HG03135 (cell line): ENCODE measurements around the gene C2orf68.
"Not testable (repeated sequence)": the region's sequence is repeated elsewhere in the genome, so short reads cannot be mapped to it uniquely, and the experiment has no call there.

ENCODE experiments used
- ATAC-seq: cut with Tn5 transposase; IDR thresholded peaks from one replicate; pipeline ENCODE4 v1.9.1; 2021; ENCODE audit warnings: mild to moderate bottlenecking, moderate library complexity; ENCODE audit not compliant: unreplicated experiment

Gene C2orf68

GRCh38 chr2:85583667-85584353 is 28.1 kb downstream of the C2orf68 start:
- peak; percentile 59 for ATAC-seq

DNA sequence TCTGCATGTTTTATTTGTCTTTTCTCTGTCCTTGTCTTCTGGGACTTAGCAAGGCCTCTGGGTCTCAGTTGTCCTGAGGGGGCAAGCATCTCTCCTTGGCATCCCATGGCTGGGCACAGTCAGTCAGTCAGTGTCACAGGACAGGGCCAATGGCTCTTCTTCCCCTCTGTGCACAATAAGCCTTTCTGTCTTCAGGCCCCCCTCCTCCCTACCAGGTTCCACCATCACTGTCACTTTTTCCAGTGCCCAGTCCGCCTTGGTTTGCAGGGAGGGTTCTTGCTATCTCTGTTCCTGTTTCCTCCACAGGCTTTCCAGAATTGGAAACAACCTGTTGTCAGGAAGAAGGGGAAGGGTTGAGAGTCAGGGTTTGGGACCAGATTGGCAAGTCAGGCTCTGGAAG is 29.4 kb downstream of the C2orf68 start:
- ATAC-seq, result no peak

DNA sequence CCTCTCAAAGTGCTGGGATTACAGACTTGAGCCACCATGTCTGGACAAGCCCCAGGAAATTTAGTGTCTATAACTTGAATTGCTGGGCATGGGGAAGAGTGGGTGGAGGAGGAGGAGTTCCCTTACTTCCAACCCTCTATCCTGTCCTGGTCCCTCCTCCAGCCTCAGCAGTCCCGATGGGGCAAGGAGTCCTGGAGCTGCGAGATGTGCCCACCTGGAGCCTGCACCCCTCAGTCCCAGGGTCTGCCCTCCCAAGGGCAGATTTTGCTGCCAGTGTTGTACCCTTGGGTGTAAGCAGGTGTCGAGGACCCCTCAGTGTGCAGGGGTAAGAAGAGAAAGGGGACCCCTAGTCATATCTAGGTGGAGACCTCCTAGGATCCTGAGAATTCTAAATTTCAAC is 31.7 kb downstream of the C2orf68 start:
- no peak for ATAC-seq

GRCh38 chr2:85579266-85579935 is 32.5 kb downstream of the C2orf68 start:
- no peak for ATAC-seq

DNA sequence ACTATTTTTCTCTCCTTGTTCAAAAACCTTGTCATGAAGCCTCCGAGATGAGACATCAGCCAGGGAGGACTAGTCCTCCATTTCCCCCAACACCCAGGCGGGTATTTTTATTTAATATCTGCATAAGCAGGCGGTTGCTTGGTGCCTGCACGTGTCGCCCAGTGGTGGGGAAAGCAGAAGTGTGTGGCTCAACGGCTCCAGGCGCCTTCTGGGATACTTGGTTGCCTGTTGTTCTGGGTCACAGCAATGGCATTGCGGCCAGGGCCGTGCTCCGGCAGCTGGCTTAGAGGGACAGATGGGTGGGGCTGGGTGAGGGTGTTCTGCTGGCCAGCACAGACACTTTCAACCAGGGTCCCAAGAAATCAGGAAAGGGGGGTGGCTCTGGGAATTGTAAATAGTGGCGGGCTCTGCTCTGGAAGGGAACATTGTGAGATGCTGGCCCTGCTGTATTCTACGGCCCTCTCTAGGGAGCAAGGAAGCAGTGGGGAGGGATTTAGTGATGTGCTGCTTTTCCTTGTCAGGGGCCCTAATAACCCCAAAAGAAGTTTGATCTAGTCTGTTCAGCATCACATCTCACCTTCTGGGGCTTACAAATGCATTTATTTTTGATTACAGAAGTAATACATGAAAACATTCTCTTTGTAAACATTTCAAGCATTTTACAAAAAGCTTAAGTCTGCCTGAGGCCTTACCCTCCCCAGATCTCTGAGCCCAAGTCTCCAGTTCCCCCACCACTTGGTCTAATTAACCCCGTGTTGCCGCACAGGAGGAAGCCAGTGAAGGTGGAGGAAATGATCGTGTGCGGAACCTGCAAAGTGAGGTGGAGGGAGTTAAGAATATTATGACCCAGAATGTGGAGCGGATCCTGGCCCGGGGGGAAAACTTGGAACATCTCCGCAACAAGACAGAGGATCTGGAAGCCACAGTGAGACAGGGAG is 33.4 kb downstream of the C2orf68 start:
- ATAC-seq, result no peak

- ATAC-seq, result no peak
These were observed 34.3 kb downstream of the C2orf68 start, which contains the start of gene VAMP8 for GRCh38 chr2:85577386-85578242. VAMP8 (plus strand) TSS chr2:85577586; CDS start chr2:85577647, 61 bp downstream.

DNA sequence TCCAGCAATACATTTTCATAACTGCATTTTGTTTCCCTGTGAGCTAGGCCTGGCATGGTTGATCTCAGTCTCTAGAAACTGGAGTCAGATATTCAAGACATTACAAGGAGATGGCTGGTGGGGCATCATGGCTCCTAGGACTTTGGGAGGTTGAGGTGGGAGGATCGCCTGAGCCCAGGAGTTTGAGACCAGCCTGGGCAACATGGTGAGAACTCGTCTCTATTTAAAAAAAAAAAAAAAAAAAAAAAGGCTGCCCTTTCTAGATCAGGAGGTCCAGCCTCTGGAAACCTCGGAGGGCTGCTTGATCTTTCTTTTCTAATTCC is 34.8 kb downstream of the C2orf68 start:
- no peak for ATAC-seq

DNA sequence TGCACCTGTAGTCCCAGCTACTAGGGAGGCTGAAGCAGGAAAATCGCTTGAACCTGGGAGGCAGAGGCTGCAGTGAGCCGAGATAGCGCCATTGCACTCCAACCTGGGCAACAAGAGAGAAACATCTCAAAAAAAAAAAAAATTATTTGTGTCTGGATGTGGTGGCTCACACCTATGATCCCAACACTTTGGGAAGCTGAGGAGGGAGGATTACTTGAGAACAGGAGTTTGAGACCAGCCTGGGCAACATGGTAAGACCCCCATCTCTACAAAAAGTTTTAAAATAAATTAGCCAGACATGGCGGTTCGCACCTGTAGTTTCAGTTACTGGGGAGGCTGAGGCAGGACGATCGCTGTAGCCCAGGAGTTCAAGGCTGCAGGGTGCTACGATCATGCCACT is 36.1 kb downstream of the C2orf68 start:
- no peak for ATAC-seq

- no peak for ATAC-seq
These were observed 45.6 kb downstream of the C2orf68 start for GRCh38 chr2:85566265-85566664.

DNA sequence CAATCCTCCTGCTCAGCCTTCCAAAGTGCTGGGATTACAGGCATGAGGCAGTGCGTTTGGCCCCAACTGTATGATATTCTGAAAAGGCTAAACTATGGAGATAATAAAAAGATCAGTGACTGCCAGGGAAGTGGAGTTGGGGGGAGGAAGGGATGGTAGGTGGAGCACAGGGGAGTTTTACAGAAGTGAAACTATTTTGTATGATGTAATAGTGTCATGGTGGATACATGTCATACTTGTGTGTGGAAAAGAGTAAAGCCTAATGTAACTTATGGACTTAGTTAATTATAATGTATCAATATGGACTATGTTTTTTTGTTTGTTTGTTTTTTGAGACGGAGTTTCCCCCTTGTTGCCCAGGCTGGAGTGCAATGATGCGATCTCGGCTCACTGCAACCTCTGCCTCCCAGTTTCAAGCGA is 47.7 kb downstream of the C2orf68 start:
- peak; percentile 35 for ATAC-seq

GRCh38 chr2:85561280-85562212 is 50.3 kb downstream of the C2orf68 start, which contains the start of gene GGCX:
GGCX (minus strand) TSS chr2:85561493; CDS start chr2:85561428, 65 bp downstream.
- peak; percentile 86 for ATAC-seq

- ATAC-seq, result peak; percentile 22
These were observed 51.0 kb downstream of the C2orf68 start for GRCh38 chr2:85560812-85561279.

DNA sequence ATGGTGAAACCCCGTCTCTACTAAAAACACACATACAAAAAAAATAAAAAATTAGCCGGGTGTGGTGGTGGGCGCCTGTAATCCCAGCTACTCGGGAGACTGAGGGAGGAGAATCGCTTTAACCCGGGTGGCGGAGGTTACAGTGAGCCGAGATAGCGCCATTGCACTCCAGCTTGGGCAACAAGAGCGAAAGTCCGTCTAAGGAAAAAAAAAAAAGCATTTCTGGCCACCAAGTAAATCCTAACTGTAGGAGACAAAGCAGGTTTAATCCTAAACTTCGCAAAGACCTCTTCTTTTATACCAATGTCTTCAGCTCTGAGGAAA is 51.5 kb downstream of the C2orf68 start:
- ATAC-seq, result not testable (repeated sequence)

DNA sequence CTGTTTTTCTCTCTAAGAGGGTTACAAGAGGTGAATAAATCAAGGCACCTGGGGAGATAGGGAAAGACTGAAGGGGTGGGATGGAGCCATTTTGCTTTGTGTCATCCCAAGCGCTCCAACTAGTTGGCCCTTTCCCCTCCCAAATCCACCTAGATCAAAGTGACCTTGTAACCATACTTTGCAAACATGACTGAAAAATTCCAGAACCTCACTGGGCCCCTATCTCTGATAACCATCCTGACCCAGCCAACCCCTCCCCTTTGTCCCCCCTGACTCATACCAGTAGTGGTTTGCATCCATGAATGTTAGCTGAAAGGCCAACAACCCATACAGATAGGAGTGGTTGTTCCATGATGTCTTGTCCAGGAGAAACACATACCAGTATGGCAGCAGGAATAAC is 53.7 kb downstream of the C2orf68 start:
- no peak for ATAC-seq

- ATAC-seq, result no peak
These were observed 54.7 kb downstream of the C2orf68 start for GRCh38 chr2:85557130-85557529.
